IMR-90 (cell line): ENCODE measurements around the gene PRDM5. TPM values are rescaled to one million over a fixed set of nuclear protein-coding genes. Genes with fewer than 3 reads are reported as not detected.

Experiments
- ATAC-seq: fragments of 200-7000 bp; cut with Tn5 transposase; 2 replicates; pipeline ENCODE4 v1.9.1; 2020; ENCODE audit warnings: low read depth, mild to moderate bottlenecking, moderate library complexity
- BruUV-seq: library from RNA; stranded (reverse); fragments of 400-500 nt; replicated peaks from 2 replicates; lab custom pipeline; 2021; lab: Mats Ljungman, UMichigan
- CTCF ChIA-PET: fragments of 300-600 bp; formaldehyde crosslinking; extraction: SDS; loops from one replicate; lab custom pipeline; 2021; ENCODE audit warnings: antibody characterized with exemption; lab: Yijun Ruan, JAX
- POLR2A ChIA-PET: fragments of 300-600 bp; sonication (Branson Sonifier 250); formaldehyde crosslinking; loops from one replicate; lab custom pipeline; 2022; ENCODE audit warnings: antibody characterized with exemption; ENCODE audit not compliant: unreplicated experiment; lab: Charles Lee
- DNase-seq: peaks from one replicate; pipeline ENCODE4 v3.0.0; 2013
- H2AFZ ChIP-seq: replicated peaks from 2 replicates; pipeline ENCODE3; 2013; ENCODE audit warnings: low read length, mild to moderate bottlenecking; ENCODE audit not compliant: poor library complexity
- H2AK5ac ChIP-seq: 2 replicates; pipeline ENCODE4 v1.6.1; 2013; ENCODE audit warnings: low read depth, low read length, inconsistent platforms
- H2AK9ac ChIP-seq: replicated peaks from 2 replicates; pipeline ENCODE3; 2013; ENCODE audit warnings: mild to moderate bottlenecking, low read depth, low read length, moderate library complexity; ENCODE audit not compliant: poor library complexity
- H2BK120ac ChIP-seq: 2 replicates; pipeline ENCODE4 v1.6.1; 2013; ENCODE audit warnings: low read depth, low read length, inconsistent platforms
- H2BK15ac ChIP-seq: 3 replicates; pipeline ENCODE4 v1.6.1; 2013; ENCODE audit warnings: low read depth, low read length, inconsistent platforms
- H2BK20ac ChIP-seq: 2 replicates; pipeline ENCODE4 v1.6.1; 2013; ENCODE audit warnings: low read depth, mild to moderate bottlenecking, inconsistent platforms, low read length, moderate library complexity
- H2BK5ac ChIP-seq: 2 replicates; pipeline ENCODE4 v1.6.1; 2013; ENCODE audit warnings: mild to moderate bottlenecking, low read depth, low read length, inconsistent platforms; ENCODE audit not compliant: poor library complexity, severe bottlenecking
- H3K14ac ChIP-seq: replicated peaks from 2 replicates; pipeline ENCODE4 v1.6.1; 2013; ENCODE audit warnings: low read depth, low read length, inconsistent platforms
- H3K18ac ChIP-seq: 2 replicates; pipeline ENCODE4 v1.6.1; 2013; ENCODE audit warnings: low read depth, low read length, control low read depth
- H3K23ac ChIP-seq: 2 replicates; pipeline ENCODE4 v1.6.1; 2013; ENCODE audit warnings: low read depth, low read length, inconsistent platforms
- H3K27ac ChIP-seq: 2 replicates; pipeline ENCODE4 v1.5.1; 2013; ENCODE audit warnings: mild to moderate bottlenecking, control low read depth, low read length; ENCODE audit not compliant: insufficient read depth
- H3K27me3 ChIP-seq: 2 replicates; pipeline ENCODE4 v1.6.1; 2013; ENCODE audit warnings: low read length; ENCODE audit not compliant: control insufficient read depth, insufficient read depth
- H3K36me3 ChIP-seq: 2 replicates; pipeline ENCODE4 v1.6.1; 2013; ENCODE audit warnings: low read length, mixed read lengths; ENCODE audit not compliant: control insufficient read depth, insufficient read depth
- H3K4ac ChIP-seq: 2 replicates; pipeline ENCODE4 v1.6.1; 2013; ENCODE audit warnings: low read depth, low read length, inconsistent platforms
- H3K4me1 ChIP-seq: 2 replicates; pipeline ENCODE4 v1.6.1; 2013; ENCODE audit warnings: low read length, mixed read lengths; ENCODE audit not compliant: control insufficient read depth, insufficient read depth
- H3K4me2 ChIP-seq: 2 replicates; pipeline ENCODE4 v1.6.1; 2013; ENCODE audit warnings: low read depth, mild to moderate bottlenecking, control low read depth, low read length, moderate library complexity
- H3K4me3 ChIP-seq: 2 replicates; pipeline ENCODE4 v1.5.1; 2013; ENCODE audit warnings: low read depth, mild to moderate bottlenecking, control low read depth, low read length, moderate library complexity; ENCODE audit not compliant: insufficient read depth
- H3K56ac ChIP-seq: 2 replicates; pipeline ENCODE4 v1.6.1; 2013; ENCODE audit warnings: low read length, inconsistent platforms; ENCODE audit not compliant: insufficient read depth; ENCODE audit errors: extremely low read depth
- H3K79me1 ChIP-seq, 2 experiments: 2 replicates each; pipeline ENCODE4 v1.6.1; 2013; ENCODE audit warnings: low read length in 2 of 2, inconsistent platforms in 1 of 2, low read depth in 1 of 2
- H3K9ac ChIP-seq: 2 replicates; pipeline ENCODE4 v1.6.1; 2013; ENCODE audit warnings: low read depth, low read length, control low read depth
- H3K9me1 ChIP-seq: 2 replicates; pipeline ENCODE4 v1.6.1; 2013; ENCODE audit warnings: low read length, inconsistent platforms; ENCODE audit not compliant: insufficient read depth
- H3K9me3 ChIP-seq: 2 replicates; pipeline ENCODE4 v1.6.1; 2013; ENCODE audit warnings: low read length; ENCODE audit not compliant: control insufficient read depth, insufficient read depth
- H4K20me1 ChIP-seq: 2 replicates; pipeline ENCODE4 v1.6.1; 2013; ENCODE audit warnings: low read length, inconsistent platforms; ENCODE audit not compliant: insufficient read depth
- H4K5ac ChIP-seq: 2 replicates; pipeline ENCODE4 v1.6.1; 2013; ENCODE audit warnings: mild to moderate bottlenecking, low read depth, low read length, control low read depth
- H4K8ac ChIP-seq, 2 experiments: 2 replicates each; pipeline ENCODE4 v1.6.1; 2013; ENCODE audit warnings: low read depth in 2 of 2, low read length in 2 of 2, control low read depth in 1 of 2, inconsistent platforms in 1 of 2
- H4K91ac ChIP-seq: 2 replicates; pipeline ENCODE4 v1.6.1; 2013; ENCODE audit warnings: low read depth, low read length, inconsistent platforms; ENCODE audit not compliant: insufficient read depth
- CEBPB ChIP-seq: IDR thresholded peaks from 2 replicates; pipeline ENCODE4 v1.6.1; 2012; ENCODE audit warnings: low read depth, low read length, improper control_type of control experiment
- FOS ChIP-seq: fragments of 150-350 bp; IDR thresholded peaks from 2 replicates; pipeline ENCODE4 v1.6.1; 2016; ENCODE audit warnings: low read depth, low read length
- MAFK ChIP-seq: IDR thresholded peaks from 2 replicates; pipeline ENCODE4 v1.6.1; 2012; ENCODE audit warnings: low read depth, low read length, improper control_type of control experiment
- MAZ ChIP-seq: IDR thresholded peaks from 2 replicates; pipeline ENCODE4 v1.6.1; 2012; ENCODE audit warnings: low read depth, mild to moderate bottlenecking, low read length, improper control_type of control experiment, moderate library complexity, borderline replicate concordance
- NFE2L2 ChIP-seq: fragments of 150-350 bp; IDR thresholded peaks from 2 replicates; pipeline ENCODE4 v1.6.1; 2016; ENCODE audit warnings: low read depth, mild to moderate bottlenecking, low read length
- POLR2A ChIP-seq: IDR thresholded peaks from 2 replicates; pipeline ENCODE4 v1.6.1; 2012; ENCODE audit warnings: mild to moderate bottlenecking, low read depth, low read length
- RAD21 ChIP-seq: IDR thresholded peaks from 2 replicates; pipeline ENCODE4 v1.6.1; 2012; ENCODE audit warnings: low read length, improper control_type of control experiment
- RCOR1 ChIP-seq: IDR thresholded peaks from 2 replicates; pipeline ENCODE4 v1.6.1; 2012; ENCODE audit warnings: mild to moderate bottlenecking, low read length, improper control_type of control experiment; ENCODE audit not compliant: insufficient replicate concordance
- RFX5 ChIP-seq: IDR thresholded peaks from 2 replicates; pipeline ENCODE4 v1.8.0; 2012; ENCODE audit warnings: low read depth, mild to moderate bottlenecking, low read length, moderate library complexity
- SMC3 ChIP-seq: fragments of 150-350 bp; IDR thresholded peaks from 2 replicates; pipeline ENCODE4 v1.6.1; 2016; ENCODE audit warnings: low read depth, mild to moderate bottlenecking, antibody characterized with exemption, low read length, moderate library complexity
- WGBS, 2 experiments: methylation state at CpG; one replicate each; pipeline versions ENCODE4 v1.1.5 to v1.1.7; 2013; ENCODE audit warnings: missing lambda C conversion rate in 2 of 2; ENCODE audit not compliant: insufficient read length in 1 of 2; ENCODE audit errors: extremely low coverage in 2 of 2; 5-methylcytosine and 5-hydroxymethylcytosine counted together
- dilution Hi-C: fragments of 300-500 bp; cut with HindIII; formaldehyde crosslinking; loops from one replicate; pipeline ENCODE4 v1.14.3; 2018; ENCODE audit warnings: low sequenced_read_pairs; ENCODE audit not compliant: unreplicated experiment
- in situ Hi-C: fragments of 300-500 bp; cut with MboI; formaldehyde crosslinking; loops from 3 replicates; pipeline ENCODE4 v1.14.3; 2019; ENCODE audit warnings: low sequenced_read_pairs, inconsistent platforms, mixed read lengths
- intact Hi-C: fragments of 100-400 bp; cut with micrococcal nuclease; formaldehyde crosslinking; loops from 2 replicates; pipeline ENCODE4 v1.10.0; 2022
- polyA plus RNA-seq, 3 experiments: library from polyadenylated mRNA; depleted of rRNA; stranded (reverse); fragments of >200 nt; gene quantifications; 2 replicates each; pipeline ENCODE4 v1.2.3, GENCODE V29; 2012; ENCODE audit warnings: low replicate concordance in 1 of 3
- total RNA-seq: library from RNA; depleted of rRNA; stranded (reverse); fragments of >200 nt; gene quantifications from 2 replicates; pipeline ENCODE4 v1.2.3, GENCODE V29; 2012
- TF ChIP-seq, protein P1 (sequence below): fragments of 150-350 bp; IDR thresholded peaks from 2 replicates; pipeline ENCODE4 v1.6.1; 2016; ENCODE audit warnings: low read depth, mild to moderate bottlenecking, low read length, moderate library complexity, borderline replicate concordance

PRDM5 gene
- total and polyA plus RNA-seq, 2 of the 4 experiments (the other 2 are of a cell fraction), result 4.1 to 10.8 TPM

DNA sequence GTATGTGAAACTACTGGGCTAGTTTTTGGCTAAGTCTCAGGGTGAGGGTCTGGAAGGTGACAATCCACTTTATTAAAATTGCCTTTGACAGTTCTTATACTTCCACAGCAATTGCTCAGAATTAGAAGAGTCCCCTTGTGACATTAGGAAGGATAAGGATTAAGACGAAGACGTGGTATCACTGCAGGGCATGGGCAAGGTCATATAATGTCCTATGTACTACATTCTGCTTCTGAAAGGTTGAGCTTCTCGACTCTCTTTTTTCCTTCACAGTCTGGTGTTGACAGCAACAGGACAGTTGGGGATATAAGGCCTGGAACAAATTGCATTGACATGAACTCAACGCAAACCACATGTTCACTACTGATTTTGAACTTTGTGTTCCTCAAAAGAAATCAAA, 40.9 kb upstream of the PRDM5 start:
- Histone ChIP-seq H2BK20ac (no peak overlapping the region), H3K4me1 (no peaks in the 10 kb centered on the region), H4K5ac (no peak overlapping the region), H3K4ac (no peak overlapping the region), H3K27ac (no peak overlapping the region), H3K56ac (no peak overlapping the region), H2BK5ac (no peak overlapping the region), H2BK120ac (no peak overlapping the region), H3K36me3 (no peaks in the 10 kb centered on the region), H4K91ac (no peak overlapping the region), H4K20me1 (no peaks in the 10 kb centered on the region), H2AFZ (no peak overlapping the region), H2AK9ac (no peak overlapping the region), H3K9me3 (no peaks in the 10 kb centered on the region), H3K27me3 (no peaks in the 10 kb centered on the region), H3K18ac (no peak overlapping the region), H2AK5ac (no peak overlapping the region), H4K8ac (no peak overlapping the region), H3K79me1 (no peaks in the 10 kb centered on the region), H3K4me3 (no peak overlapping the region), H3K23ac (no peak overlapping the region), H3K9me1 (no peaks in the 10 kb centered on the region), H3K14ac (no peak overlapping the region), H3K9ac (no peak overlapping the region), H2BK15ac (no peak overlapping the region), H3K4me2 (no peak overlapping the region)
- intact Hi-C loops (no loop called here), dilution Hi-C loops (no loop called here), in situ Hi-C loops (no loop called here)
- CTCF ChIA-PET, result no interaction called here
- DNase-seq, result no peak
- no peak for ATAC-seq
- BruUV-seq, result no TSS peak
- POLR2A ChIA-PET, result no interaction called here
- WGBS, 2 experiments, result 80% methylated on average over 1 of the region's 4 CpGs; no CpG with 5 or more reads in 1 of the 2 experiments
- TF ChIP-seq MAZ (no peak), SMC3 (no peak), RAD21 (no peak), RCOR1 (no peak), MAFK (no peak), CEBPB (no peak), FOS (no peak), RFX5 (no peak), NFE2L2 (no peak), POLR2A (no peak)
- TF ChIP-seq, protein P1, sequence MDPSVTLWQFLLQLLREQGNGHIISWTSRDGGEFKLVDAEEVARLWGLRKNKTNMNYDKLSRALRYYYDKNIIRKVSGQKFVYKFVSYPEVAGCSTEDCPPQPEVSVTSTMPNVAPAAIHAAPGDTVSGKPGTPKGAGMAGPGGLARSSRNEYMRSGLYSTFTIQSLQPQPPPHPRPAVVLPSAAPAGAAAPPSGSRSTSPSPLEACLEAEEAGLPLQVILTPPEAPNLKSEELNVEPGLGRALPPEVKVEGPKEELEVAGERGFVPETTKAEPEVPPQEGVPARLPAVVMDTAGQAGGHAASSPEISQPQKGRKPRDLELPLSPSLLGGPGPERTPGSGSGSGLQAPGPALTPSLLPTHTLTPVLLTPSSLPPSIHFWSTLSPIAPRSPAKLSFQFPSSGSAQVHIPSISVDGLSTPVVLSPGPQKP, result no peak
